ENCODE data around the gene PTPRN.

DNA sequence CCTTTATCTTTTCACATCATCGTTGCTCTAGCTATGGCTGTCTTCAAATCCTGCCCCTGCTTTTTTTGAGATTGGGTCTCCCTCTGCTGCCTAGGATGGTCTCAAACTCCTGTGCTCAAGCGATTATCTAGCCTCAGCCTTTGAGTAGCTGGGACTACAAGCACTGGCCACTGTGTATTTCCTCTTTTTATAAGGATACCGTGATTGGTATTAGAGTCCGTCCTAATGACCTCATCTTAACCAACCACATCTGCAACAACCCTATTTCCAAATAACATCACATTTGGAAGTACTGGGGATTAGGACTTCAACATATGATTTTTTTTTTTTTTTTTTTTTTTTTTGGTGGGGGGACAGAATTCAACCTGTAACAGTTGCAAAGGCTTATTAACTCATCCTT is 14.2 kb upstream of the PTPRN start:
- TF ChIP-seq CTCF (IDR thresholded peaks at IDR 0.05) (no peak), POLR2A (IDR thresholded peaks at IDR 0.05) (no peak)
